GM12891 (cell line): Measurements from ENCODE around the gene CRIP1.

Experiments
- PAX5 ChIP-seq: IDR thresholded peaks from 2 replicates; pipeline ENCODE4 v1.6.1; 2011; ENCODE audit warnings: low read length, moderate library complexity, mild to moderate bottlenecking; ENCODE audit not compliant: insufficient read depth, severe bottlenecking
- POLR2A ChIP-seq: IDR thresholded peaks from 2 replicates; pipeline ENCODE4 v1.6.1; 2011; ENCODE audit warnings: low read depth, low read length, control low read depth
- POLR2AphosphoS5 ChIP-seq: IDR thresholded peaks from 2 replicates; pipeline ENCODE4 v1.6.1; 2011; ENCODE audit warnings: low read depth, low read length, control low read depth
- SPI1 ChIP-seq: IDR thresholded peaks from 2 replicates; pipeline ENCODE4 v1.6.1; 2011; ENCODE audit warnings: low read depth, low read length, control low read depth
- TAF1 ChIP-seq: IDR thresholded peaks from 2 replicates; pipeline ENCODE4 v1.6.1; 2011; ENCODE audit warnings: low read depth, low read length, control low read depth

- TF ChIP-seq POLR2A (no peak), TAF1 (no peak), POLR2AphosphoS5 (no peak), SPI1 (no peak), PAX5 (no peak)
Observed at GRCh38 chr14:105481886-105482457, 4.7 kb upstream of the CRIP1 start.
